ENCODE results near the gene MRPL40.
A peak's percentile ranks its signal among the peaks of the same experiment; 100 is the strongest.
"Not testable (repeated sequence)": the region's sequence is repeated elsewhere in the genome, so short reads cannot be mapped to it uniquely, and the experiment has no call there.

Gene MRPL40

GRCh38 chr22:19445279-19445982, 13.1 kb downstream of the MRPL40 start:
- not testable (repeated sequence) for H3K9me3 ChIP-seq (replicated peaks; ENCODE audit: low read length); H3K27me3 ChIP-seq (ENCODE audit: control insufficient read depth, insufficient read depth, low read length); H3K9ac ChIP-seq (ENCODE audit: low read depth, low read length); H3K4me2 ChIP-seq (ENCODE audit: low read length); H3K4me3 ChIP-seq (ENCODE audit: low read length)
- peaks cover 22% of the 10 kb centered on the region for H3K36me3 ChIP-seq (ENCODE audit: insufficient read depth, low read length)
- peaks cover 20% of the 10 kb centered on the region for H3K4me1 ChIP-seq (ENCODE audit: control insufficient read depth, insufficient read depth, low read length)

- Histone ChIP-seq H3K4me1 (ENCODE audit: control insufficient read depth, insufficient read depth, low read length) (peaks cover 20% of the 10 kb centered on the region), H3K36me3 (ENCODE audit: insufficient read depth, low read length) (peaks cover 29% of the 10 kb centered on the region), H3K9ac (ENCODE audit: low read depth, low read length) (peak overlapping the region; percentile 89)
These were observed 14.4 kb downstream of the MRPL40 start for GRCh38 chr22:19446603-19447329.

GRCh38 chr22:19447330-19448075, 15.2 kb downstream of the MRPL40 start, which contains the start of gene C22orf39:
C22orf39 (minus strand) TSS chr22:19447711; CDS start chr22:19447688, 23 bp downstream.
- H3K36me3 ChIP-seq (ENCODE audit: insufficient read depth, low read length) = peaks cover 31% of the 10 kb centered on the region
- H3K9ac ChIP-seq (ENCODE audit: low read depth, low read length) = peak within 1 kb of the TSS; percentile 89
- peak within 1 kb of the TSS; percentile 80 for H3K4me2 ChIP-seq (ENCODE audit: low read length)
- H3K9me3 ChIP-seq (replicated peaks; ENCODE audit: low read length) = no peaks in the 10 kb centered on the region
- peaks cover 20% of the 10 kb centered on the region for H3K4me1 ChIP-seq (ENCODE audit: control insufficient read depth, insufficient read depth, low read length)
- peak within 1 kb of the TSS; percentile 95 for H3K4me3 ChIP-seq (ENCODE audit: low read length)
- H3K27me3 ChIP-seq (ENCODE audit: control insufficient read depth, insufficient read depth, low read length) = no peaks in the 10 kb centered on the region

More at GRCh38 chr22:19446603-19447329, 14.4 kb downstream of the MRPL40 start:
- H3K9me3 ChIP-seq (replicated peaks; ENCODE audit: low read length) = no peaks in the 10 kb centered on the region
- no peaks in the 10 kb centered on the region for H3K27me3 ChIP-seq (ENCODE audit: control insufficient read depth, insufficient read depth, low read length)
- peak overlapping the region; percentile 95 for H3K4me3 ChIP-seq (ENCODE audit: low read length)
- peak overlapping the region; percentile 80 for H3K4me2 ChIP-seq (ENCODE audit: low read length)

GRCh38 chr22:19448076-19448607, 15.8 kb downstream of the MRPL40 start:
- peaks cover 37% of the 10 kb centered on the region for H3K36me3 ChIP-seq (ENCODE audit: insufficient read depth, low read length)
- H3K4me1 ChIP-seq (ENCODE audit: control insufficient read depth, insufficient read depth, low read length) = peaks cover 20% of the 10 kb centered on the region
- peak overlapping the region; percentile 89 for H3K9ac ChIP-seq (ENCODE audit: low read depth, low read length)
- H3K9me3 ChIP-seq (replicated peaks; ENCODE audit: low read length) = no peaks in the 10 kb centered on the region
- no peaks in the 10 kb centered on the region for H3K27me3 ChIP-seq (ENCODE audit: control insufficient read depth, insufficient read depth, low read length)
- peak overlapping the region; percentile 95 for H3K4me3 ChIP-seq (ENCODE audit: low read length)
- H3K4me2 ChIP-seq (ENCODE audit: low read length) = peak overlapping the region; percentile 80

- peaks cover 40% of the 10 kb centered on the region for H3K36me3 ChIP-seq (ENCODE audit: insufficient read depth, low read length)
- no peaks in the 10 kb centered on the region for H3K9me3 ChIP-seq (replicated peaks; ENCODE audit: low read length)
- H3K27me3 ChIP-seq (ENCODE audit: control insufficient read depth, insufficient read depth, low read length) = no peaks in the 10 kb centered on the region
- H3K4me3 ChIP-seq (ENCODE audit: low read length) = no peak overlapping the region
- no peak overlapping the region for H3K9ac ChIP-seq (ENCODE audit: low read depth, low read length)
- peak overlapping the region; percentile 80 for H3K4me2 ChIP-seq (ENCODE audit: low read length)
- H3K4me1 ChIP-seq (ENCODE audit: control insufficient read depth, insufficient read depth, low read length) = peaks cover 20% of the 10 kb centered on the region
These were observed 16.5 kb downstream of the MRPL40 start for GRCh38 chr22:19448739-19449421.

- no peak overlapping the region for H3K4me3 ChIP-seq (ENCODE audit: low read length)
- peaks cover 40% of the 10 kb centered on the region for H3K36me3 ChIP-seq (ENCODE audit: insufficient read depth, low read length)
- H3K4me2 ChIP-seq (ENCODE audit: low read length) = no peak overlapping the region
These were observed 17.1 kb downstream of the MRPL40 start for GRCh38 chr22:19449422-19449767.

GRCh38 chr22:19450363-19451175, 18.2 kb downstream of the MRPL40 start:
- peaks cover 24% of the 10 kb centered on the region for H3K4me1 ChIP-seq (ENCODE audit: control insufficient read depth, insufficient read depth, low read length)
- H3K9me3 ChIP-seq (replicated peaks; ENCODE audit: low read length) = no peaks in the 10 kb centered on the region
- H3K9ac ChIP-seq (ENCODE audit: low read depth, low read length) = no peak overlapping the region
- H3K36me3 ChIP-seq (ENCODE audit: insufficient read depth, low read length) = peaks cover 49% of the 10 kb centered on the region
- no peaks in the 10 kb centered on the region for H3K27me3 ChIP-seq (ENCODE audit: control insufficient read depth, insufficient read depth, low read length)
- H3K4me3 ChIP-seq (ENCODE audit: low read length) = no peak overlapping the region
- H3K4me2 ChIP-seq (ENCODE audit: low read length) = no peak overlapping the region

More at GRCh38 chr22:19449422-19449767, 17.1 kb downstream of the MRPL40 start:
- H3K9me3 ChIP-seq (replicated peaks; ENCODE audit: low read length) = no peaks in the 10 kb centered on the region
- H3K27me3 ChIP-seq (ENCODE audit: control insufficient read depth, insufficient read depth, low read length) = no peaks in the 10 kb centered on the region
- H3K9ac ChIP-seq (ENCODE audit: low read depth, low read length) = no peak overlapping the region
- H3K4me1 ChIP-seq (ENCODE audit: control insufficient read depth, insufficient read depth, low read length) = peaks cover 20% of the 10 kb centered on the region

- Histone ChIP-seq H3K9ac (ENCODE audit: low read depth, low read length) (no peak overlapping the region), H3K4me2 (ENCODE audit: low read length) (no peak overlapping the region), H3K36me3 (ENCODE audit: insufficient read depth, low read length) (peaks cover 57% of the 10 kb centered on the region), H3K4me3 (ENCODE audit: low read length) (no peak overlapping the region), H3K27me3 (ENCODE audit: control insufficient read depth, insufficient read depth, low read length) (no peaks in the 10 kb centered on the region), H3K4me1 (ENCODE audit: control insufficient read depth, insufficient read depth, low read length) (peaks cover 28% of the 10 kb centered on the region), H3K9me3 (replicated peaks; ENCODE audit: low read length) (no peaks in the 10 kb centered on the region)
These were observed 19.2 kb downstream of the MRPL40 start for GRCh38 chr22:19451570-19451969.

GRCh38 chr22:19453718-19454117, 21.4 kb downstream of the MRPL40 start:
- peaks cover 71% of the 10 kb centered on the region for H3K36me3 ChIP-seq (ENCODE audit: insufficient read depth, low read length)
- no peaks in the 10 kb centered on the region for H3K27me3 ChIP-seq (ENCODE audit: control insufficient read depth, insufficient read depth, low read length)
- H3K9ac ChIP-seq (ENCODE audit: low read depth, low read length) = no peak overlapping the region
- H3K4me3 ChIP-seq (ENCODE audit: low read length) = no peak overlapping the region
- H3K9me3 ChIP-seq (replicated peaks; ENCODE audit: low read length) = no peaks in the 10 kb centered on the region
- H3K4me1 ChIP-seq (ENCODE audit: control insufficient read depth, insufficient read depth, low read length) = peaks cover 15% of the 10 kb centered on the region
- no peak overlapping the region for H3K4me2 ChIP-seq (ENCODE audit: low read length)

GRCh38 chr22:19454156-19454555, 21.8 kb downstream of the MRPL40 start:
- Histone ChIP-seq H3K4me2 (ENCODE audit: low read length) (no peak overlapping the region), H3K36me3 (ENCODE audit: insufficient read depth, low read length) (peaks cover 70% of the 10 kb centered on the region), H3K9me3 (replicated peaks; ENCODE audit: low read length) (no peaks in the 10 kb centered on the region), H3K4me3 (ENCODE audit: low read length) (no peak overlapping the region), H3K4me1 (ENCODE audit: control insufficient read depth, insufficient read depth, low read length) (peaks cover 12% of the 10 kb centered on the region), H3K27me3 (ENCODE audit: control insufficient read depth, insufficient read depth, low read length) (no peaks in the 10 kb centered on the region), H3K9ac (ENCODE audit: low read depth, low read length) (no peak overlapping the region)

Measured in skeletal muscle satellite cell (primary cell).